HepG2 (cell line): ENCODE results near the gene SIGLEC14. TPM values are rescaled to one million over a fixed set of nuclear protein-coding genes. Genes with fewer than 3 reads are reported as not detected.

ENCODE experiments used
- BCLAF1 ChIP-seq: fragments of 450-650 bp; IDR thresholded peaks from 2 replicates; pipeline ENCODE4 v1.6.1; 2017; ENCODE audit warnings: mild to moderate bottlenecking
- CSRNP1 ChIP-seq: sonication (generic); formaldehyde crosslinking; IDR thresholded peaks from 2 replicates; pipeline ENCODE4 v1.8.1; 2023; ENCODE audit warnings: mild to moderate bottlenecking, missing genetic modification reagents
- DRAP1 ChIP-seq: IDR thresholded peaks from 2 replicates; pipeline ENCODE4 v1.6.1; 2016; ENCODE audit warnings: missing genetic modification reagents, missing compliant biosample characterization
- ELF3 ChIP-seq: IDR thresholded peaks from 2 replicates; pipeline ENCODE4 v1.6.1; 2016; ENCODE audit warnings: missing genetic modification reagents, missing compliant biosample characterization
- JUNB ChIP-seq: sonication (generic); formaldehyde crosslinking; IDR thresholded peaks from 2 replicates; pipeline ENCODE4 v1.8.0; 2022; ENCODE audit warnings: missing genetic modification reagents, mild to moderate bottlenecking, borderline replicate concordance
- JUND ChIP-seq: sonication (generic); formaldehyde crosslinking; IDR thresholded peaks from 2 replicates; pipeline ENCODE4 v1.8.0; 2022; ENCODE audit warnings: mild to moderate bottlenecking, missing genetic modification reagents
- KAT8 ChIP-seq: IDR thresholded peaks from 2 replicates; pipeline ENCODE4 v1.6.1; 2016; ENCODE audit warnings: missing genetic modification reagents, missing compliant biosample characterization
- NR0B2 ChIP-seq: sonication (generic); formaldehyde crosslinking; IDR thresholded peaks from 2 replicates; pipeline ENCODE4 v1.4.0; 2020; ENCODE audit warnings: mild to moderate bottlenecking, missing genetic modification reagents
- PHF8 ChIP-seq: sonication (generic); formaldehyde crosslinking; IDR thresholded peaks from 2 replicates; pipeline ENCODE4 v1.5.0; 2020; ENCODE audit warnings: missing genetic modification reagents
- POLR2A ChIP-seq, 2 experiments: IDR thresholded peaks; 2 replicates each; pipeline ENCODE4 v1.6.1; 2011; ENCODE audit warnings: low read depth in 2 of 2, low read length in 2 of 2, mild to moderate bottlenecking in 1 of 2, moderate library complexity in 1 of 2; ENCODE audit not compliant: insufficient read depth in 1 of 2
- RBFOX2 ChIP-seq: fragments of 200-400 bp; formaldehyde crosslinking; IDR thresholded peaks from 2 replicates; pipeline ENCODE4 v1.6.1; 2017; ENCODE audit warnings: low read depth, mild to moderate bottlenecking, low read length
- SMARCC2 ChIP-seq: fragments of 450-650 bp; IDR thresholded peaks from 2 replicates; pipeline ENCODE4 v1.6.1; 2017; ENCODE audit warnings: antibody characterized with exemption, mild to moderate bottlenecking
- SYNCRIP ChIP-seq: fragments of 200-400 bp; formaldehyde crosslinking; IDR thresholded peaks from 2 replicates; pipeline ENCODE4 v1.6.1; 2018; ENCODE audit warnings: mild to moderate bottlenecking, low read depth, low read length; ENCODE audit not compliant: insufficient read depth
- TAF1 ChIP-seq: sonication (generic); formaldehyde crosslinking; IDR thresholded peaks from 2 replicates; pipeline ENCODE4 v1.4.0; 2020; ENCODE audit warnings: missing genetic modification reagents
- TGIF2 ChIP-seq: IDR thresholded peaks from 2 replicates; pipeline ENCODE4 v1.6.1; 2016; ENCODE audit warnings: control low read depth, missing compliant biosample characterization
- ZNF136 ChIP-seq: sonication (generic); formaldehyde crosslinking; IDR thresholded peaks from 2 replicates; pipeline ENCODE4 v1.8.1; 2022; ENCODE audit warnings: low read depth, mild to moderate bottlenecking, moderate library complexity, missing genetic modification reagents
- ZNF3 ChIP-seq: IDR thresholded peaks from 2 replicates; pipeline ENCODE4 v1.7.0; 2017; ENCODE audit warnings: inconsistent platforms
- ZNF350 ChIP-seq: sonication (generic); formaldehyde crosslinking; IDR thresholded peaks from 2 replicates; pipeline ENCODE4 v1.4.0; 2020; ENCODE audit warnings: mild to moderate bottlenecking, low read depth, missing genetic modification reagents, borderline replicate concordance
- ZNF512B ChIP-seq: sonication (generic); formaldehyde crosslinking; IDR thresholded peaks from 2 replicates; pipeline ENCODE4 v1.5.1; 2020; ENCODE audit warnings: missing genetic modification reagents, mild to moderate bottlenecking, borderline replicate concordance
- ZNF737 ChIP-seq: sonication (generic); formaldehyde crosslinking; IDR thresholded peaks from 2 replicates; pipeline ENCODE4 v1.5.0; 2020; ENCODE audit warnings: missing genetic modification reagents, mild to moderate bottlenecking, borderline replicate concordance
- ZNF792 ChIP-seq: IDR thresholded peaks from 2 replicates; pipeline ENCODE4 v1.6.1; 2016
- ZSCAN25 ChIP-seq: sonication (generic); formaldehyde crosslinking; IDR thresholded peaks from 2 replicates; pipeline ENCODE4 v1.8.0; 2022; ENCODE audit warnings: mild to moderate bottlenecking, missing genetic modification reagents
- polyA plus RNA-seq, 8 experiments: library from polyadenylated mRNA; depleted of rRNA in 3 of 8; stranded (reverse) in 7 of 8; unstranded in 1 of 8; fragments of >200 nt; fragmentation: Illumina TruSeq in 4 of 8; extraction: Trizol in 4 of 8; gene quantifications; 2 replicates each; pipeline versions ENCODE4 v1.2.1 to v1.2.3, GENCODE V29; 2011 to 2016; ENCODE audit warnings: low read depth in 4 of 8, missing spikeins in 1 of 8, mixed read lengths in 1 of 8; ENCODE audit not compliant: insufficient read depth in 1 of 8
- total RNA-seq, 5 experiments: library from RNA; depleted of rRNA; stranded (reverse); fragments of >200 nt; fragmentation: Illumina TruSeq; extraction: Trizol; gene quantifications; 2 replicates each; pipeline ENCODE4 v1.2.3, GENCODE V29; 2016; ENCODE audit warnings: low read depth in 1 of 5

SIGLEC14 gene
- total and polyA plus RNA-seq, 2 of the 13 experiments (the other 11 are each of a cell fraction or from before 2014, with no cell fraction given), result 0.05 to 0.09 TPM

GRCh38 chr19:51688671-51689571 is 42.3 kb upstream of the SIGLEC14 start (continued):
- TF ChIP-seq BCLAF1, result no peak
- TF ChIP-seq ZNF737 (CRISPR knock-in tag), result no peak
- no peak for TF ChIP-seq SMARCC2
- no peak for TF ChIP-seq CSRNP1 (CRISPR knock-in tag)
- peak; percentile 39; the same call in 1 of the 2 replicates for TF ChIP-seq RBFOX2
- TF ChIP-seq ZNF136 (CRISPR knock-in tag), result no peak
- peak; percentile 10; the same call in 1 of the 2 replicates for TF ChIP-seq KAT8 (CRISPR knock-in tag)
- no peak for TF ChIP-seq ZNF350 (CRISPR knock-in tag)
- TF ChIP-seq ZSCAN25 (CRISPR knock-in tag), result peak; percentile 61
- no peak for TF ChIP-seq JUND (CRISPR knock-in tag)
- TF ChIP-seq TAF1 (CRISPR knock-in tag), result no peak
- no peak for TF ChIP-seq JUNB (CRISPR knock-in tag)
- no peak for TF ChIP-seq SYNCRIP
- TF ChIP-seq PHF8 (CRISPR knock-in tag), result peak; percentile 29; the same call in 1 of the 2 replicates
- 0 out of 2 replicates have a peak, but pooled peaks have one; percentile 29 for TF ChIP-seq DRAP1 (CRISPR knock-in tag)
- TF ChIP-seq ZNF512B (CRISPR knock-in tag), result peak; percentile 53; the same call in 1 of the 2 replicates
- peak; percentile 14; the same call in 1 of the 2 replicates for TF ChIP-seq TGIF2 (CRISPR knock-in tag)
- TF ChIP-seq ZNF792 (CRISPR knock-in tag), result no peak
- TF ChIP-seq ELF3 (CRISPR knock-in tag), result 0 out of 2 replicates have a peak, but pooled peaks have one; percentile 9
- TF ChIP-seq ZNF3 (CRISPR knock-in tag), result no peak
- TF ChIP-seq NR0B2 (CRISPR knock-in tag), result no peak
- TF ChIP-seq POLR2A (IDR thresholded peaks at IDR 0.05; ENCODE audit: insufficient read depth in 1 of 2, low read depth in 2 of 2, low read length in 2 of 2), result peak in 1 of 2 experiments; percentile 36; a peak in 1 of 4 replicates
